Calu3 (cell line): ENCODE results near the gene HACD2. TPM values are rescaled to one million over a fixed set of nuclear protein-coding genes. Genes with fewer than 3 reads are reported as not detected.

ENCODE experiments used
- BruUV-seq: library from RNA; stranded (reverse); fragments of 400-500 nt; replicated peaks from 2 replicates; lab custom pipeline; 2021; lab: Mats Ljungman, UMichigan
- CTCF ChIA-PET: fragments of 300-600 bp; sonication (Branson Sonifier 250); formaldehyde crosslinking; loops from one replicate; lab custom pipeline; 2022; ENCODE audit warnings: antibody characterized with exemption; lab: Charles Lee
- DNase-seq: peaks from one replicate; pipeline ENCODE4 v3.0.0; 2022
- H3K27ac Mint-ChIP-seq: one replicate; pipeline ENCODE4 v1.8.0; 2022; ENCODE audit warnings: mixed read lengths; ENCODE audit not compliant: unreplicated experiment
- H3K27me3 Mint-ChIP-seq: one replicate; pipeline ENCODE4 v1.8.0; 2022; ENCODE audit warnings: mixed read lengths; ENCODE audit not compliant: unreplicated experiment
- H3K36me3 Mint-ChIP-seq: one replicate; pipeline ENCODE4 v1.8.0; 2022; ENCODE audit warnings: mild to moderate bottlenecking, moderate library complexity, mixed read lengths; ENCODE audit not compliant: insufficient read depth, unreplicated experiment
- H3K4me1 Mint-ChIP-seq: one replicate; pipeline ENCODE4 v1.8.0; 2022; ENCODE audit warnings: mild to moderate bottlenecking, low read depth, mixed read lengths; ENCODE audit not compliant: unreplicated experiment
- H3K4me3 Mint-ChIP-seq: one replicate; pipeline ENCODE4 v1.8.0; 2022; ENCODE audit warnings: mild to moderate bottlenecking, low read depth, moderate library complexity, mixed read lengths; ENCODE audit not compliant: unreplicated experiment
- H3K9me3 Mint-ChIP-seq: one replicate; pipeline ENCODE4 v1.8.0; 2022; ENCODE audit warnings: low read depth, mixed read lengths; ENCODE audit not compliant: unreplicated experiment
- CTCF ChIP-seq: fragments of 200-600 bp; IDR thresholded peaks from one replicate; pipeline ENCODE4 v1.8.0; 2022; ENCODE audit warnings: antibody characterized with exemption; ENCODE audit not compliant: unreplicated experiment
- intact Hi-C: fragments of 100-400 bp; cut with micrococcal nuclease; formaldehyde crosslinking; loops from one replicate; pipeline ENCODE4 v1.10.0; 2022; ENCODE audit not compliant: unreplicated experiment
- total RNA-seq: library from RNA; stranded (reverse); gene quantifications from 2 replicates; pipeline ENCODE4 v1.2.3, GENCODE V29; 2022

Gene HACD2
- total RNA-seq, 1 experiment from 2014 or later, result 69.0 TPM

GRCh38 chr3:123480428-123480827 is 104.4 kb downstream of the HACD2 start:
- no peak overlapping the region for H3K4me3 Mint-ChIP-seq
- intact Hi-C loops, result no loop called here
- BruUV-seq, result no TSS peak
- no peaks in the 10 kb centered on the region for H3K4me1 Mint-ChIP-seq
- H3K36me3 Mint-ChIP-seq, result no peaks in the 10 kb centered on the region
- no peaks in the 10 kb centered on the region for H3K9me3 Mint-ChIP-seq
- peaks cover 52% of the 10 kb centered on the region for H3K27me3 Mint-ChIP-seq
- H3K27ac Mint-ChIP-seq, result no peak overlapping the region
- CTCF ChIA-PET, result no interaction called here
- no peak for TF ChIP-seq CTCF
- DNase-seq, result no peak

- BruUV-seq, result no TSS peak
- no peak overlapping the region for H3K4me3 Mint-ChIP-seq
- no peak overlapping the region for H3K27ac Mint-ChIP-seq
- CTCF ChIA-PET, result no interaction called here
- no peak for TF ChIP-seq CTCF
- DNase-seq, result no peak
- H3K36me3 Mint-ChIP-seq, result no peaks in the 10 kb centered on the region
- H3K9me3 Mint-ChIP-seq, result no peaks in the 10 kb centered on the region
- intact Hi-C loops, result no loop called here
- H3K27me3 Mint-ChIP-seq, result peaks cover 57% of the 10 kb centered on the region
- no peaks in the 10 kb centered on the region for H3K4me1 Mint-ChIP-seq
Observed at GRCh38 chr3:123479891-123480290, 105.0 kb downstream of the HACD2 start.

GRCh38 chr3:123478314-123478713 is 106.5 kb downstream of the HACD2 start:
- Mint-ChIP-seq H3K27me3 (peaks cover 61% of the 10 kb centered on the region), H3K9me3 (no peaks in the 10 kb centered on the region), H3K4me1 (no peaks in the 10 kb centered on the region), H3K4me3 (no peak overlapping the region), H3K27ac (no peak overlapping the region), H3K36me3 (no peaks in the 10 kb centered on the region)
- intact Hi-C loops, result no loop called here
- no peak for TF ChIP-seq CTCF
- no TSS peak for BruUV-seq
- CTCF ChIA-PET, result no interaction called here
- DNase-seq, result no peak

GRCh38 chr3:123476967-123477750 is 107.7 kb downstream of the HACD2 start:
- H3K27ac Mint-ChIP-seq, result no peak overlapping the region
- peaks cover 61% of the 10 kb centered on the region for H3K27me3 Mint-ChIP-seq
- no peak for TF ChIP-seq CTCF

More at GRCh38 chr3:123476967-123477750, 107.7 kb downstream of the HACD2 start:
- DNase-seq, result no peak
- H3K4me3 Mint-ChIP-seq, result no peak overlapping the region
- no peaks in the 10 kb centered on the region for H3K36me3 Mint-ChIP-seq
- no TSS peak for BruUV-seq
- no peaks in the 10 kb centered on the region for H3K9me3 Mint-ChIP-seq
- intact Hi-C loops, result no loop called here
- no peaks in the 10 kb centered on the region for H3K4me1 Mint-ChIP-seq
- CTCF ChIA-PET, result no interaction called here
